H1 (cell line): ENCODE measurements around the gene TLR5. TPM values are rescaled to one million over a fixed set of nuclear protein-coding genes. Genes with fewer than 3 reads are reported as not detected.

ENCODE experiments used
- ASH2L ChIP-seq: fragments of 200-600, 300-600 bp; sonication (generic); IDR thresholded peaks from one replicate; pipeline ENCODE4 v1.7.1; 2017; ENCODE audit warnings: low read length
- BRCA1 ChIP-seq: IDR thresholded peaks from 2 replicates; pipeline ENCODE4 v1.6.1; 2012; ENCODE audit warnings: low read depth, low read length, improper control_type of control experiment
- CEBPB ChIP-seq: IDR thresholded peaks from 2 replicates; pipeline ENCODE4 v1.6.1; 2012; ENCODE audit warnings: low read depth, low read length
- CHD2 ChIP-seq: IDR thresholded peaks from 2 replicates; pipeline ENCODE4 v1.6.1; 2012; ENCODE audit warnings: low read length, improper control_type of control experiment
- CREB1 ChIP-seq: IDR thresholded peaks from 2 replicates; pipeline ENCODE4 v1.6.1; 2012; ENCODE audit warnings: inconsistent platforms
- FOSL1 ChIP-seq: IDR thresholded peaks from 2 replicates; pipeline ENCODE4 v1.6.1; 2011; ENCODE audit warnings: mild to moderate bottlenecking, low read depth, low read length, moderate library complexity; ENCODE audit not compliant: insufficient read depth
- JUN ChIP-seq: IDR thresholded peaks from 2 replicates; pipeline ENCODE4 v1.6.1; 2011; ENCODE audit warnings: low read depth, mild to moderate bottlenecking, improper control_type of control experiment, low read length
- NRF1 ChIP-seq: IDR thresholded peaks from 2 replicates; pipeline ENCODE4 v1.6.1; 2011; ENCODE audit warnings: mild to moderate bottlenecking, low read depth, low read length, improper control_type of control experiment
- PHF8 ChIP-seq: fragments of 200-600 bp; sonication (generic); conservative IDR thresholded peaks from 2 replicates; pipeline ENCODE4 v1.7.1; 2012; ENCODE audit warnings: low read depth, mild to moderate bottlenecking, inconsistent platforms, low read length, moderate library complexity
- POLR2AphosphoS5 ChIP-seq: IDR thresholded peaks from 2 replicates; pipeline ENCODE4 v1.6.1; 2011; ENCODE audit warnings: low read depth, low read length
- RAD21 ChIP-seq, 2 experiments: IDR thresholded peaks in 1 of 2; conservative IDR thresholded peaks in 1 of 2; 2 replicates each; pipeline ENCODE4 v1.6.1; 2011; ENCODE audit warnings: low read depth in 2 of 2, low read length in 2 of 2, improper control_type of control experiment in 1 of 2, inconsistent platforms in 1 of 2, mild to moderate bottlenecking in 1 of 2, moderate library complexity in 1 of 2
- SIN3A ChIP-seq, 2 experiments: IDR thresholded peaks in 1 of 2; conservative IDR thresholded peaks in 1 of 2; 2 replicates each; pipeline ENCODE4 v1.6.1; 2011 to 2012; ENCODE audit warnings: low read length in 2 of 2, improper control_type of control experiment in 1 of 2, low read depth in 1 of 2, mild to moderate bottlenecking in 1 of 2
- TAF7 ChIP-seq: optimal IDR thresholded peaks from 2 replicates; pipeline ENCODE3; 2011; ENCODE audit warnings: low read depth, mild to moderate bottlenecking, inconsistent platforms, low read length, moderate library complexity, borderline replicate concordance
- TBP ChIP-seq: IDR thresholded peaks from 2 replicates; pipeline ENCODE4 v1.6.1; 2011; ENCODE audit warnings: low read depth, low read length, improper control_type of control experiment
- TEAD4 ChIP-seq: IDR thresholded peaks from 2 replicates; pipeline ENCODE4 v1.6.1; 2012; ENCODE audit warnings: low read depth, low read length, inconsistent platforms, mixed read lengths
- polyA plus RNA-seq, 7 experiments: library from polyadenylated mRNA; depleted of rRNA in 3 of 7; stranded (reverse) in 5 of 7; unstranded in 2 of 7; fragments of >200 nt in 5 of 7; fragments of 200-250 nt in 2 of 7; gene quantifications; 1 replicate in 5 of 7; 2 replicates in 1 of 7; 4 replicates in 1 of 7; pipeline versions ENCODE4 v1.2.1 to v1.2.3, GENCODE V29; 2011 to 2013; ENCODE audit warnings: missing spikeins in 2 of 7, mixed read lengths in 2 of 7
- total RNA-seq: library from RNA; stranded (reverse); fragmentation: NEBNext Ultra II Directional; extraction: Animal tissue kit (Norgen Biotek cat#: 25700); gene quantifications from 2 replicates; pipeline ENCODE4 v1.2.1, GENCODE V29; 2021
- TF ChIP-seq, protein P1 (sequence below), 3 experiments: IDR thresholded peaks; 1 replicate in 2 of 3; 2 replicates in 1 of 3; pipeline versions ENCODE4 v1.5.1 to v1.6.1; 2011; ENCODE audit warnings: low read length in 3 of 3, mild to moderate bottlenecking in 3 of 3, inconsistent platforms in 2 of 3, low read depth in 1 of 3, moderate library complexity in 1 of 3; ENCODE audit not compliant: insufficient read depth in 1 of 3; ENCODE audit errors: control extremely low read depth in 1 of 3

TLR5 gene
- total and polyA plus RNA-seq, 2 of the 8 experiments (the other 6 are each of a cell fraction or from before 2014, with no cell fraction given), result 0.35 to 0.74 TPM

DNA sequence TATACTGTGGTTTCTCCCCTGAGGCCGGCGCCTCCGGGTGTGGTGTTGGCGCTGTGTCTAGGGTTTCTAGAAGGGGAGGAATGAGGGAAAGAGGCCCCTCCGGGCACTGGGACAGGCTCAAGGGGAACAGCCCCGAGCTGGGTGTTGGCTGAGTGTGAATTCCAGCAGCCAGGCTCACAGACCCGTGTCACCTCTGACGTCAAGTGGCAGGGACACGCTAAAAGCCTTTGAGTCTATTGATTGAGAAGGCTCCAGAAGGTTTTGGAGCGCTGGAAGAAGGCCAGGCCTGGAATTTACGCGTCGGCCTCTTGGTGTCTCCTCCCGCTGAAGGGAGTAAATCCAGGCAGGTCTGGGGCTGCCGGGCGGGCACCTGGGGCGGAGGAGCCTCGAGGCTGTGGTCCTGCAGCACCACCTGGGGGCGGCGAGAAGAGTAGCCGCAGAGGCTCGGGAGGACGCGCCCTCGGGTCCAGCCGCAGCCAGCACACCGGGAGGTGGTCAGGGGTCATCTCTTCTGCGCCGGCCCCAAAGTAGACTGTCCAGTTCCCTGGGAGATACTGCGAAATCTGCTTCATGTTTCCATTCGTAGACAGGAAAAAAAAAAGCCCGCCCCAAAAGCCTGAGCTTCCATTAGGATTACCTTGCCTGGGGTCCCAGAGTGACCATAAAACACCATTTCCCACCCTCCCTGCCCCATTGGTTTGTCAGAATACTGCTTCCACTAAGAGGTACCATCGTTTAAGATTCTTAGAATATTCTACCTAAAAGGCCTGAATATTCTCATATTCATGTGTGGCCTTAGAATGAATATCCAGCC, 61.7 kb downstream of the TLR5 start (continued):
- no peak for TF ChIP-seq CHD2
- TF ChIP-seq, protein P1, sequence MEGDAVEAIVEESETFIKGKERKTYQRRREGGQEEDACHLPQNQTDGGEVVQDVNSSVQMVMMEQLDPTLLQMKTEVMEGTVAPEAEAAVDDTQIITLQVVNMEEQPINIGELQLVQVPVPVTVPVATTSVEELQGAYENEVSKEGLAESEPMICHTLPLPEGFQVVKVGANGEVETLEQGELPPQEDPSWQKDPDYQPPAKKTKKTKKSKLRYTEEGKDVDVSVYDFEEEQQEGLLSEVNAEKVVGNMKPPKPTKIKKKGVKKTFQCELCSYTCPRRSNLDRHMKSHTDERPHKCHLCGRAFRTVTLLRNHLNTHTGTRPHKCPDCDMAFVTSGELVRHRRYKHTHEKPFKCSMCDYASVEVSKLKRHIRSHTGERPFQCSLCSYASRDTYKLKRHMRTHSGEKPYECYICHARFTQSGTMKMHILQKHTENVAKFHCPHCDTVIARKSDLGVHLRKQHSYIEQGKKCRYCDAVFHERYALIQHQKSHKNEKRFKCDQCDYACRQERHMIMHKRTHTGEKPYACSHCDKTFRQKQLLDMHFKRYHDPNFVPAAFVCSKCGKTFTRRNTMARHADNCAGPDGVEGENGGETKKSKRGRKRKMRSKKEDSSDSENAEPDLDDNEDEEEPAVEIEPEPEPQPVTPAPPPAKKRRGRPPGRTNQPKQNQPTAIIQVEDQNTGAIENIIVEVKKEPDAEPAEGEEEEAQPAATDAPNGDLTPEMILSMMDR (IDR thresholded peaks at IDR 0.05; ENCODE audit: control extremely low read depth in 1 of 3, insufficient read depth in 1 of 3, low read depth in 1 of 3, low read length in 3 of 3), result peak; percentile 88 to 97 (median 89)
- peak; percentile 14; the same call in 1 of the 2 replicates for TF ChIP-seq TBP
- TF ChIP-seq ASH2L, result peak; percentile 34
- TF ChIP-seq CEBPB, result 0 out of 2 replicates have a peak, but pooled peaks have one; percentile 24
- no peak for TF ChIP-seq NRF1
- peak; percentile 89 for TF ChIP-seq CREB1
- TF ChIP-seq TAF7, result no peak
- peak; percentile 91 for TF ChIP-seq TEAD4
- TF ChIP-seq JUN, result no peak
- no peak for TF ChIP-seq POLR2AphosphoS5
- no peak for TF ChIP-seq BRCA1
- no peak for TF ChIP-seq PHF8
- peak; percentile 99 for TF ChIP-seq RAD21 (IDR thresholded peaks at IDR 0.05 in 1 of 2, conservative IDR thresholded peaks at IDR 0.05 in 1 of 2; ENCODE audit: low read depth in 2 of 2, low read length in 2 of 2)
- TF ChIP-seq FOSL1, result no peak
- TF ChIP-seq SIN3A (conservative IDR thresholded peaks at IDR 0.05 in 1 of 2, IDR thresholded peaks at IDR 0.05 in 1 of 2; ENCODE audit: low read depth in 1 of 2, low read length in 2 of 2), result no peak
